K562 (cell line): ENCODE measurements around the gene KCNK18. TPM values are rescaled to one million over a fixed set of nuclear protein-coding genes. Genes with fewer than 3 reads are reported as not detected.

Source experiments
- ATAC-seq: fragments of 200-7000 bp; cut with Tn5 transposase; 3 replicates; pipeline ENCODE4 v1.9.1; 2020; ENCODE audit warnings: moderate library complexity
- BruUV-seq: library from RNA; stranded (reverse); fragments of 400-500 nt; replicated peaks from 2 replicates; lab custom pipeline; 2021; lab: Mats Ljungman, UMichigan
- CTCF ChIA-PET: fragments of 300-600 bp; formaldehyde crosslinking; extraction: SDS; loops from one replicate; lab custom pipeline; 2021; ENCODE audit warnings: low intra/inter-chr PET ratio; lab: Yijun Ruan, JAX
- POLR2A ChIA-PET: fragments of 300-600, 350-650 bp; sonication (Branson Sonifier 250); formaldehyde crosslinking; extraction: SDS; loops from one replicate; lab custom pipeline; 2021; ENCODE audit warnings: antibody characterized with exemption, inconsistent platforms; lab: Yijun Ruan, JAX
- DNase-seq, 4 experiments: peaks; one replicate each; pipeline versions ENCODE4 v3.0.0 to v3.0.0-alpha.2; 2011 to 2018; ENCODE audit warnings: low spot score in 3 of 4, mixed read lengths in 3 of 4; ENCODE audit errors: extremely low read depth in 1 of 4
- FAIRE-seq: peaks from 2 replicates; lab custom pipeline; 2011; peaks lifted over from hg19 to GRCh38; lab: Jason Lieb, UNC
- H2AFZ ChIP-seq: 2 replicates; pipeline ENCODE4 v1.6.0; 2011; ENCODE audit warnings: low read depth, low read length, control low read depth, inconsistent platforms
- H3K27ac ChIP-seq: fragments of 200-600 bp; 3 replicates; pipeline ENCODE4 v1.8.0; 2011; ENCODE audit warnings: low read depth, mild to moderate bottlenecking, control low read depth, inconsistent platforms, low read length, moderate library complexity, mixed read lengths; ENCODE audit errors: extremely low read depth
- H3K27me3 ChIP-seq, 2 experiments: fragments of 300-600 bp in 1 of 2; 2 replicates in 1 of 2; 3 replicates in 1 of 2; pipeline versions ENCODE4 v1.6.0 to v1.8.0; 2011; ENCODE audit warnings: inconsistent platforms in 2 of 2, low read length in 2 of 2, mild to moderate bottlenecking in 1 of 2, mixed read lengths in 1 of 2, moderate library complexity in 1 of 2; ENCODE audit not compliant: control insufficient read depth in 2 of 2, insufficient read depth in 2 of 2
- H3K36me3 ChIP-seq: fragments of 300-600 bp; 3 replicates; pipeline ENCODE4 v1.8.0; 2011; ENCODE audit warnings: mild to moderate bottlenecking, low read length, inconsistent platforms; ENCODE audit not compliant: control insufficient read depth, insufficient read depth
- H3K4me1 ChIP-seq, 2 experiments: fragments of 200-600 bp in 1 of 2; replicated peaks in 1 of 2; 2 replicates in 1 of 2; 3 replicates in 1 of 2; pipeline versions ENCODE4 v1.5.1 to v1.8.0; 2011; ENCODE audit warnings: inconsistent platforms in 2 of 2, low read length in 2 of 2, mild to moderate bottlenecking in 1 of 2, mixed read lengths in 1 of 2, moderate library complexity in 1 of 2; ENCODE audit not compliant: control insufficient read depth in 2 of 2, insufficient read depth in 2 of 2
- H3K4me2 ChIP-seq: 2 replicates; pipeline ENCODE4 v1.6.1; 2011; ENCODE audit warnings: low read length, control low read depth, inconsistent platforms, mixed read lengths; ENCODE audit not compliant: insufficient read depth
- H3K4me3 ChIP-seq: fragments of 200-600 bp; sonication (generic), shearing (Covaris generic); 2 replicates; pipeline ENCODE4 v1.5.1; 2016; ENCODE audit warnings: control low read depth, inconsistent platforms
- H3K79me2 ChIP-seq: fragments of 200-600 bp; 3 replicates; pipeline ENCODE4 v1.8.0; 2011; ENCODE audit warnings: low read length, inconsistent platforms; ENCODE audit not compliant: control insufficient read depth, insufficient read depth
- H3K9ac ChIP-seq, 2 experiments: 2 replicates each; pipeline versions ENCODE4 v1.6.0 to v1.6.1; 2011; ENCODE audit warnings: low read depth in 2 of 2, low read length in 2 of 2, control low read depth in 1 of 2, inconsistent platforms in 1 of 2, mild to moderate bottlenecking in 1 of 2, mixed read lengths in 1 of 2; ENCODE audit not compliant: insufficient read depth in 1 of 2
- H3K9me1 ChIP-seq: one replicate; pipeline ENCODE4 v1.6.0; 2011; ENCODE audit warnings: inconsistent platforms, mild to moderate bottlenecking, low read length, moderate library complexity; ENCODE audit not compliant: control insufficient read depth, insufficient read depth
- H3K9me3 ChIP-seq: replicated peaks from 2 replicates; pipeline ENCODE4 v1.5.1; 2011; ENCODE audit warnings: low read depth, low read length, inconsistent platforms; ENCODE audit not compliant: control insufficient read depth, insufficient read depth
- H4K20me1 ChIP-seq: replicated peaks from 2 replicates; pipeline ENCODE4 v1.6.1; 2011; ENCODE audit warnings: low read length, inconsistent platforms, mixed read lengths; ENCODE audit not compliant: control insufficient read depth, insufficient read depth
- GATAD2A ChIP-seq: fragments of 450-650 bp; IDR thresholded peaks from 2 replicates; pipeline ENCODE4 v1.6.1; 2017
- PPARD ChIP-seq: fragments of 250-450 bp; sonication (Bioruptor Pico); IDR thresholded peaks from 2 replicates; pipeline ENCODE4 v1.8.0; 2022; ENCODE audit warnings: inconsistent platforms, mild to moderate bottlenecking, moderate library complexity
- SMC3 ChIP-seq: conservative IDR thresholded peaks from 2 replicates; pipeline ENCODE4 v1.6.1; 2011; ENCODE audit warnings: low read depth, low read length, improper control_type of control experiment; ENCODE audit not compliant: insufficient read depth
- in situ Hi-C: fragments of 300-500 bp; cut with MboI; formaldehyde crosslinking; loops from 4 replicates; pipeline ENCODE4 v1.15.0; 2018; ENCODE audit warnings: inconsistent platforms, mixed read lengths
- intact Hi-C: fragments of 100-400 bp; cut with micrococcal nuclease; formaldehyde crosslinking; loops from 2 replicates; pipeline ENCODE4 v1.14.2; 2022
- polyA plus RNA-seq, 8 experiments: library from polyadenylated mRNA; depleted of rRNA in 4 of 8; stranded (reverse) in 5 of 8; unstranded in 3 of 8; fragments of >200 nt; fragmentation: Nextera tagmentation in 2 of 8; fragmentation: Illumina TruSeq in 1 of 8; extraction: Ambion mirVana in 2 of 8; extraction: Trizol in 1 of 8; gene quantifications; 2 replicates each; pipeline versions ENCODE4 v1.2.1 to v1.2.3, GENCODE V29; 2011 to 2014; ENCODE audit warnings: inconsistent platforms in 1 of 8, missing spikeins in 1 of 8
- total RNA-seq, 7 experiments: library from RNA; depleted of rRNA in 6 of 7; stranded (reverse); fragments of >200 nt in 6 of 7; fragmentation: Illumina TruSeq in 2 of 7; extraction: Trizol in 2 of 7; gene quantifications; 2 replicates each; pipeline versions ENCODE4 v1.2.1 to v1.2.3, GENCODE V29; 2011 to 2021; ENCODE audit warnings: low replicate concordance in 1 of 7
- TF ChIP-seq, protein P1 (sequence below): sonication (generic); formaldehyde crosslinking; IDR thresholded peaks from 2 replicates; pipeline ENCODE4 v1.8.0; 2022; ENCODE audit warnings: missing genetic modification reagents, mild to moderate bottlenecking, borderline replicate concordance
- TF ChIP-seq, protein P2 (sequence below): IDR thresholded peaks from 2 replicates; pipeline ENCODE4 v1.6.1; 2016; ENCODE audit warnings: missing genetic modification characterization, missing compliant biosample characterization

KCNK18 gene
- total and polyA plus RNA-seq, 9 of the 15 experiments (the other 6 are each of a cell fraction or from before 2014, with no cell fraction given): not detected

DNA sequence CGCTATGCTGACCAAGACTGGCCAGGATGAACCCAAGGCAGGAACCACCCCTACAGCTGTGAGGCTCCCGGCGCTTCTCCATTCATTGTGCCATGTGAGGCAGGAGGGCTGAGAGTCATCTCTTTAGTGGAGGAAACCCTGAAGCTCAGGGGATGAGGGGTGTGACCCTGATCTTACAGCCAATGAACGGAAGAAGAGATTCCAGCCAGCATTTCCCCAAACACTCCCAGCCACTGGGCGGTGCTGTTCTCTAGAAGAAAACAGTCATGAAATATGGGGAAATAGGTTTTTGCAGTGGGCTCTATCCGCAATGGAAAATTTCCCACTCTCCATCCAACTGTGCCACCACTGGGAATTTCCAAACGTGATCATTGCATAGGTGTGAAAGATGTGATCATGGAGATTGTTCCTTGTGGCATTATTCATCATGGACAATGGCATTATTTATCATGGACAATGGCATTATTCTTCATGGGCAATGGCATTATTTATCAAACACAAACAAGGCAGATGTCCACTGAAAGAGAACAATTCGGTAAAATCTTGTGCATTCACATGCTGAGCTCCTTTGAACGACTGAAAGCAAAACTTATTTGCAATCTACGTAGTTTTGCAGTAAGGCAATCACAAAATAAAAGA lies 29.6 kb downstream of the KCNK18 start (continued):
- TF ChIP-seq, protein P1, sequence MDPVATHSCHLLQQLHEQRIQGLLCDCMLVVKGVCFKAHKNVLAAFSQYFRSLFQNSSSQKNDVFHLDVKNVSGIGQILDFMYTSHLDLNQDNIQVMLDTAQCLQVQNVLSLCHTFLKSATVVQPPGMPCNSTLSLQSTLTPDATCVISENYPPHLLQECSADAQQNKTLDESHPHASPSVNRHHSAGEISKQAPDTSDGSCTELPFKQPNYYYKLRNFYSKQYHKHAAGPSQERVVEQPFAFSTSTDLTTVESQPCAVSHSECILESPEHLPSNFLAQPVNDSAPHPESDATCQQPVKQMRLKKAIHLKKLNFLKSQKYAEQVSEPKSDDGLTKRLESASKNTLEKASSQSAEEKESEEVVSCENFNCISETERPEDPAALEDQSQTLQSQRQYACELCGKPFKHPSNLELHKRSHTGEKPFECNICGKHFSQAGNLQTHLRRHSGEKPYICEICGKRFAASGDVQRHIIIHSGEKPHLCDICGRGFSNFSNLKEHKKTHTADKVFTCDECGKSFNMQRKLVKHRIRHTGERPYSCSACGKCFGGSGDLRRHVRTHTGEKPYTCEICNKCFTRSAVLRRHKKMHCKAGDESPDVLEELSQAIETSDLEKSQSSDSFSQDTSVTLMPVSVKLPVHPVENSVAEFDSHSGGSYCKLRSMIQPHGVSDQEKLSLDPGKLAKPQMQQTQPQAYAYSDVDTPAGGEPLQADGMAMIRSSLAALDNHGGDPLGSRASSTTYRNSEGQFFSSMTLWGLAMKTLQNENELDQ (CRISPR knock-in tag): no peak
- peak; percentile 57; the same call in 1 of the 2 replicates for TF ChIP-seq SMC3
- TF ChIP-seq, all 486 proteins: peak for 7

DNA sequence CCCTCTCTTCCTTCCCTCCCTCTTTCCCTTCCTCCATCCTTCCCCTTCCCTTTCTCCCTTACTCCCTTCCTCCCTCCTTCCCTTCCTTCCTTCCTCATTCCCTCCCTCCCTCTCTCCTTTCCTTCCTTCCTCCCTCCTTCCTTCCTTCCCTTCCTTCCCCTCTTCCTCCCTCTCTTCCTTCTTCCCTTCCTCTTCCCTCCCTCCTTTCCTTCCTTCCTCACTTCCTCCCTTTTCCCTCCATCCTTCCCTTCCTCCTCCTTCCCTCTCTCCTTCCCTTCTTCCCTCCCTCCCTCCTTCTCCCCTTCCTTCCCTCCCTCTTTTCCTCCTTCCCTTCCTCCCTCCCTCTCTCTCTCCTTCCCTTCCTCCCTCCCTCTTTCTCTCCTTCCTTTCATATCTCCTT lies 30.9 kb downstream of the KCNK18 start:
- CTCF ChIA-PET: interaction anchor here (2.5 kb wide), 1 partner anchor 92 kb away, joined by 23 read pairs; no protein-coding TSS in a partner anchor
- no peaks in the 10 kb centered on the region; a peak in 1 of 5 replicates for H3K4me1 ChIP-seq
- H3K9me3 ChIP-seq: no peaks in the 10 kb centered on the region
- H3K9ac ChIP-seq: no peak overlapping the region
- no TSS peak for BruUV-seq
- DNase-seq: no peak
- H3K9me1 ChIP-seq: no peaks in the 10 kb centered on the region
- no peak overlapping the region for H3K27ac ChIP-seq
- no peaks in the 10 kb centered on the region for H3K79me2 ChIP-seq
- ATAC-seq: no peak
- intact Hi-C loops: no loop called here
- H3K27me3 ChIP-seq: peaks cover 5 to 15% of the 10 kb centered on the region in 2 experiments; a peak in 3 of 5 replicates
- TF ChIP-seq GATAD2A (no peak), PPARD (no peak)
- TF ChIP-seq, protein P2, sequence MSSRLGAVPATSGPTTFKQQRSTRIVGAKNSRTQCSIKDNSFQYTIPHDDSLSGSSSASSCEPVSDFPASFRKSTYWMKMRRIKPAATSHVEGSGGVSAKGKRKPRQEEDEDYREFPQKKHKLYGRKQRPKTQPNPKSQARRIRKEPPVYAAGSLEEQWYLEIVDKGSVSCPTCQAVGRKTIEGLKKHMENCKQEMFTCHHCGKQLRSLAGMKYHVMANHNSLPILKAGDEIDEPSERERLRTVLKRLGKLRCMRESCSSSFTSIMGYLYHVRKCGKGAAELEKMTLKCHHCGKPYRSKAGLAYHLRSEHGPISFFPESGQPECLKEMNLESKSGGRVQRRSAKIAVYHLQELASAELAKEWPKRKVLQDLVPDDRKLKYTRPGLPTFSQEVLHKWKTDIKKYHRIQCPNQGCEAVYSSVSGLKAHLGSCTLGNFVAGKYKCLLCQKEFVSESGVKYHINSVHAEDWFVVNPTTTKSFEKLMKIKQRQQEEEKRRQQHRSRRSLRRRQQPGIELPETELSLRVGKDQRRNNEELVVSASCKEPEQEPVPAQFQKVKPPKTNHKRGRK (tag): 0 out of 2 replicates have a peak, but pooled peaks have one; percentile 21
- TF ChIP-seq, all 486 proteins: peak for 1
- no peak overlapping the region for H3K4me3 ChIP-seq
- H2AFZ ChIP-seq: no peak overlapping the region
- in situ Hi-C loops: loop anchor here (5.0 to 25.0 kb wide), 2 partner anchors 84 to 209 kb away; no protein-coding TSS in a partner anchor
- no peak overlapping the region for H3K4me2 ChIP-seq
- no peaks in the 10 kb centered on the region for H3K36me3 ChIP-seq
- FAIRE-seq: no peak
- no peaks in the 10 kb centered on the region for H4K20me1 ChIP-seq
- POLR2A ChIA-PET: no interaction called here
